ENCODE data around the gene CD7.
A peak's percentile ranks its signal among the peaks of the same experiment; 100 is the strongest.

The CD7 gene

GRCh38 chr17:82295472-82295814, 22.0 kb downstream of the CD7 start:
- Histone ChIP-seq H3K4me3 (IDR thresholded peaks at IDR 0.05; ENCODE audit: insufficient read depth, low read depth, low read length) (no peak overlapping the region), H3K27me3 (ENCODE audit: insufficient read depth, low read depth) (no peaks in the 10 kb centered on the region), H3K9ac (no peak overlapping the region), H3K4me1 (ENCODE audit: low read depth, poor library complexity, severe bottlenecking) (peaks cover 46% of the 10 kb centered on the region), H4K20me1 (ENCODE audit: insufficient read depth) (no peaks in the 10 kb centered on the region), H3K27ac (no peak overlapping the region), H3K79me2 (ENCODE audit: insufficient read depth, low read depth) (no peaks in the 10 kb centered on the region), H3K4me2 (no peak overlapping the region), H3K36me3 (ENCODE audit: insufficient read depth) (no peaks in the 10 kb centered on the region), H2AFZ (ENCODE audit: low read depth) (no peak overlapping the region)
- no peak for TF ChIP-seq CTCF (conservative IDR thresholded peaks at IDR 0.05; ENCODE audit: low read depth, low read length)

DNA sequence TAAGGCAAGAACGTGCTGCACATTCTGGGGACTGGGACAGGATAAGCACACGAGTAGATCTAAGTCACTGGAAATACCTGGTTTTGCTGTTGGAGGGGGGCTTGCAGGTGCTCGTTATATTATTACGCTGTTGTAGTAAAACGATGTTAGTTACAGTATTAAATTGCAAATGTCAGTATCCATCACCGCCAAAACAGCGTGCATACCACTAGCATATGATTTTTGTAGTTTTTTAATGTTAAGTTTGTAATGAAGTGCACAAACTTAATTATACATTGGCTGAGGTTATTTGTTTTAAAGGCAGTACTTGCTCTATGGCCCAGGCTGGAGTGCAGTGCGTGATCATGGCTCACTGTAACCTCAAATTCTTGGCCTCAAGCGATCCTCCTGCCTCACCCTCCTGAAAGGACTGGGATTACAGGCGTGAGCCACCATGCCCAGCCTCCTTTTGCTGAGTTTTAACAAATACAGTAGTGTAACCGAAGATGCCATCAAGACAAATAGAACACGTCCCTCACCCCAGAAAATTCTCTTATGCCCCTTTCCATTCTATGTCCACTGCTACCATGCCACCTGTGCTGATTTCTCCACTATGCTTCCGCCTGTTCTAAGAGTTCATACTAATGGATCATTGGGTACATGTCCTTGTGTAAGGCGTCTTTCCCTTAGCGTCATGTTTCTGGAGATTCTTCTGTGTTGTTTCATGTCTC, 23.2 kb downstream of the CD7 start:
- H2AFZ ChIP-seq (ENCODE audit: low read depth) = no peak overlapping the region
- no peaks in the 10 kb centered on the region for H3K79me2 ChIP-seq (ENCODE audit: insufficient read depth, low read depth)
- H3K4me2 ChIP-seq = no peak overlapping the region; the same call in 1 of the 2 replicates
- no peaks in the 10 kb centered on the region for H4K20me1 ChIP-seq (ENCODE audit: insufficient read depth)
- peaks cover 45% of the 10 kb centered on the region for H3K4me1 ChIP-seq (ENCODE audit: low read depth, poor library complexity, severe bottlenecking)
- H3K27me3 ChIP-seq (ENCODE audit: insufficient read depth, low read depth) = no peaks in the 10 kb centered on the region
- H3K9ac ChIP-seq = no peak overlapping the region
- no peak for TF ChIP-seq CTCF (conservative IDR thresholded peaks at IDR 0.05; ENCODE audit: low read depth, low read length)
- no peaks in the 10 kb centered on the region for H3K36me3 ChIP-seq (ENCODE audit: insufficient read depth)
- no peak overlapping the region for H3K4me3 ChIP-seq (IDR thresholded peaks at IDR 0.05; ENCODE audit: insufficient read depth, low read depth, low read length)
- no peak overlapping the region for H3K27ac ChIP-seq

GRCh38 chr17:82292251-82293154, 24.9 kb downstream of the CD7 start:
- H3K9ac ChIP-seq = peak overlapping the region; percentile 77
- peak overlapping the region; percentile 50 for H2AFZ ChIP-seq (ENCODE audit: low read depth)
- peak overlapping the region; percentile 69; the same call in 1 of the 2 replicates for H3K4me2 ChIP-seq
- H3K4me1 ChIP-seq (ENCODE audit: low read depth, poor library complexity, severe bottlenecking) = peaks cover 32% of the 10 kb centered on the region
- no peaks in the 10 kb centered on the region for H3K79me2 ChIP-seq (ENCODE audit: insufficient read depth, low read depth)
- no peaks in the 10 kb centered on the region for H3K27me3 ChIP-seq (ENCODE audit: insufficient read depth, low read depth)
- no peaks in the 10 kb centered on the region for H3K36me3 ChIP-seq (ENCODE audit: insufficient read depth)
- TF ChIP-seq CTCF (conservative IDR thresholded peaks at IDR 0.05; ENCODE audit: low read depth, low read length) = no peak
- peak overlapping the region; percentile 45 for H3K4me3 ChIP-seq (IDR thresholded peaks at IDR 0.05; ENCODE audit: insufficient read depth, low read depth, low read length)
- no peaks in the 10 kb centered on the region for H4K20me1 ChIP-seq (ENCODE audit: insufficient read depth)
- peak overlapping the region; percentile 72 for H3K27ac ChIP-seq

DNA sequence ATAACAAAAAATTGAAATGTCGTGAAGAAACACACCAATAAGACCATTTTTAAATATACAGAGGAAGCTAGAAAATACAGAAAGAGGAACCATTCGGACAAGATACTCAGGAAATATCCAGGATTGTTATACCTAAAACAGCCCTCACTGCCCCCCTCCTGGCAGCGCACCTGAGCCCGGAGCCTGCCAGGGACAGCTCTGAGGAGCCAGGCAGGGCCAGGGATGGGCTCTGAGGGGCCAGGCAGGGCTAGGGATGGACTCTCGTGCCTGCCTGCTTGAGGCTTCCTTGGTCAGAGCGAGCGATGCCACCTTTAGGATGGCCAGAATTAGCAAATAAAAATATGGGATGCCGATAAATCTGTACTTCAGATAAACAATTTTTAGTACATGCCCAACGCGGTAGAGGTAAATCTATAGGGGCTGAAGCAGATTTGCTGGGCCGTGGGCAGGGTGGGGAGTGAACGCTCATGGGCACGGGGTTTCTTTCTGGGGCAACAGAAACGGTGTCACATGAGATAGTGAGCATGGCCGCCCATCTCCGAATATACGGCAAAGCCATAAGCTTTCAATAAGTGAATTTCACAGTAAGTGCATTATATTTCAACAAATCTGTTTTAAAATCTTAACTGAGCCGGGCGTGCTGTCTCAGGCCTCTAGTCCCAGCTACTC, 25.7 kb downstream of the CD7 start:
- H3K9ac ChIP-seq = peak overlapping the region; percentile 77
- H3K36me3 ChIP-seq (ENCODE audit: insufficient read depth) = no peaks in the 10 kb centered on the region
- H4K20me1 ChIP-seq (ENCODE audit: insufficient read depth) = no peaks in the 10 kb centered on the region
- TF ChIP-seq CTCF (conservative IDR thresholded peaks at IDR 0.05; ENCODE audit: low read depth, low read length) = no peak
- H3K79me2 ChIP-seq (ENCODE audit: insufficient read depth, low read depth) = no peaks in the 10 kb centered on the region
- peak overlapping the region; percentile 69; the same call in 1 of the 2 replicates for H3K4me2 ChIP-seq
- peaks cover 24% of the 10 kb centered on the region for H3K4me1 ChIP-seq (ENCODE audit: low read depth, poor library complexity, severe bottlenecking)
- H3K4me3 ChIP-seq (IDR thresholded peaks at IDR 0.05; ENCODE audit: insufficient read depth, low read depth, low read length) = peak overlapping the region; percentile 45
- H2AFZ ChIP-seq (ENCODE audit: low read depth) = peak overlapping the region; percentile 50
- H3K27ac ChIP-seq = peak overlapping the region; percentile 72
- H3K27me3 ChIP-seq (ENCODE audit: insufficient read depth, low read depth) = no peaks in the 10 kb centered on the region
